Right renal pelvis (tissue), 4 donors: ENCODE measurements around the gene SIK3. TPM values are rescaled to one million over a fixed set of nuclear protein-coding genes. Genes with fewer than 3 reads are reported as not detected.
A peak's percentile ranks its signal among the peaks of the same experiment; 100 is the strongest.

Experiments used
- DNase-seq, 4 donors: peaks; one replicate each; pipeline ENCODE4 v3.0.0-alpha.2; 2013; ENCODE audit warnings: low read depth in 4 of 4, low spot score in 3 of 4, missing footprints in 1 of 4
- polyA plus RNA-seq, 4 donors: library from polyadenylated mRNA; unstranded; fragments of 120-200 nt; gene quantifications; one replicate each; pipeline ENCODE4 v1.2.1, GENCODE V29; 2013; ENCODE audit not compliant: insufficient read length in 4 of 4

SIK3 gene
- polyA plus RNA-seq, 4 donors, result 30.9 to 35.9 (median 34.4) TPM

- no peak for DNase-seq
Observed at GRCh38 chr11:117016747-117017146, 81.5 kb downstream of the SIK3 start.

GRCh38 chr11:117016246-117016645 lies 82.0 kb downstream of the SIK3 start:
- DNase-seq, result no peak

DNA sequence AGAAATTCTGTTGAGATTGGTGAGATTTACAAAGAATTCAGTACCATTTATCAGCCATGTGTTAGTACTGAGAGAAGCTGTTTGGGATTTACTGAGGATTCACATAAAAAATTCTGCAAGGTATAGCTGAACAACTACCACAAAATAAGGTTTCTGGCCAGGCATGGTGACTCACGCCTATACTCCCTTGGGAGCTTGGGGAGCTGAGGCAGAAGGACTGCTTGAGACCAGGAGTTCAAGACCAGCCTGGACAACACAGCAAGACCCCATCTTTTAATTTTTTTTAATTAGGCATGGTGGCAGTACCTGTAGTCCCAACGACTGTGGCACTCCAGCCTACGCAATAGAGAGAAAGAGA lies 86.7 kb downstream of the SIK3 start:
- DNase-seq, result no peak

DNA sequence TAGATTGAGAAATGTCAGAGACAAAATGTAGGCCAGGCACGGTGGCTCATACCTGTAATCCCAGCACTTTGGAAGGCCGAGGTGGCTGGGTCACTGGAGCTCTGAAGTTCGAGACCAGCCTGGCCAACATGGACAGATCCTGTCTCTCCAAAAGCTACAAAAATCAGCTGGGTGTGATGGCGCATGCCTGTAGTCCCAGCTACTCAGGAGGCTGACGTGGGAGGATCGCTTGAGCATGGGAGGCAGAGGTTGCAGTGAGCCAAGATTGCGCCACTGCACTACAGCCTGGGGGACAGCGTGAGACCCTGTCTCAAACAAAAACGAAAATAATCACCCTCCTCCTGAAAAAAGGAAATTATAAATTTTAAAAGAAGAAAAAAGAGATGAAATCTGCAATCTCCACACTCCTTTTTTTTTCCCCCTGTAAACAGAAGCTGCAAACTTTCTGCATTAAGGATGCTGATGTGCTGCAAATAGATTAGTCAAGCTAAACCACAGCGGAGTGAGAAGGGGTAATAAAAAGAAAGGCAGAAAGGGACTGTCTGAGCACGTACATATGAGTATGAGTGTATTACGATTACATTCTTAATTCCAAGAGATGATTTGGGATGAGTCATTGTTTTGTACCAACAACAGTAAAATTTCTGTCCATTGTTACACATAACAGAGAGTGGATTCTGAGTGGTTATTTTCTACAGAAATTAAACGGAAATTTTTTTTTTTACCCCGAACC lies 87.3 kb downstream of the SIK3 start:
- no peak for DNase-seq

- no peak for DNase-seq
Observed at GRCh38 chr11:117009905-117010605, 88.2 kb downstream of the SIK3 start.

GRCh38 chr11:117005758-117006157 lies 92.5 kb downstream of the SIK3 start:
- DNase-seq, result no peak

DNA sequence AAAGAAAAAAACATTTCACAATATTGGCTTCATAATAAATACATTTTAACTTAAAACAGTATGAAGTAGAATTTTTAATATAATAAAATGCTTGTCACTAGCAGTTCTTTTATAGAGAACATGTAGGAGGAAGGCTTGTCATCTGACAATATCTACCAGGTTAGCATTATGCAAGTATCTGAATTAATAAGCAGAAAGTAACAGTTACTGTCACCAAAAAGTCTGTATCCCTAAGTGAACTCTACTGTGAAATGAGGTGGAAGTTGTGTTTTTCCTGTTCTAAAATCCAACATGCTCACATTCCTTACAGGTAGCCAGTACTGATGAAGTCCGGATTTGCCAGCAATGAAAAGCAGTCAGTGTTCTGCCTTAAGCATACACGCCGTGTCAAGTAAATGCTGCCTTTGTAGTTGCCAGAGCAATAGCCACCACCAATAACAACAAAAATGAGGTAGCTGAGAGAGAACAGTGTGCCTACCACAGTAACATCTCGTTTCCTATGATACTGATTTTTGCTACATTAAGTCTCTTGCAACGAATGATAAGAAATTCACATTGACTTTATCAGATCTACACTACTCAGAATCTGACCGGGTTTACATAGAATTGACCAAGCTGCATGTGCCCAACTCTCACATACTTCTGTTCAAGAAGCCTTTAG lies 95.5 kb downstream of the SIK3 start:
- DNase-seq, result peak in 1 of 4 donors; percentile 22

DNA sequence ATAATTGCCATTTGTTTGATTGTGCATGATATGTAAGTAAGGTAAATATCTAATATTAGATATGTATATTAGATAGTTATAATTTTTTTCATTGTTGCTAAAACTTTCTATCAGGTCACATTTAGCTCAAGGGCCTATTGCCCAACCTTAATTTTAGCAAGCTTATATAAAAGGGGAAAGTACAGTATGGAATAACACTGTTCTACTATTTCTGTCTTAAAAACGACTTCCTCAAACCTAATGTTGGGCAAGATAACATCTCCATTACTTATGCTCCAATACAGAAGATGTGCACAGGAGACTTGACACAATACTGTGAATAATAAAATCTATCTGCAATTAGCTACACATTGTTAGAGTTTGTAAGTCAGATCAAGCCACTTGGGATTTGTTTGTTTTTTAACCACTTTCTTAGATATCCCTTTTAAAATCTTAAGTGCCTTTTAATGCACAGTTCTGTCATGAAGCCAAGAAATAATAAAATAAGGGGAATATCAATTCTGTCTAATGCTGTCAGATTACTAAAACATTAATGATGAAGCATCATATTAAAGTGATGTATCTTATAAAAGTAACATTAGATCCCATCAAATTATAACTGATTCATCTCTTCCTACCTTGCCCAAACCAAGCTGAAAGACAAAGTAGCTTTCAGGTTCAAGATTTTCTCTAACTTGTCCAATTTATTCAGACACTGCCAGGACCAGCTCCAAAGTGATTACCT lies 98.1 kb downstream of the SIK3 start:
- DNase-seq, result no peak

DNA sequence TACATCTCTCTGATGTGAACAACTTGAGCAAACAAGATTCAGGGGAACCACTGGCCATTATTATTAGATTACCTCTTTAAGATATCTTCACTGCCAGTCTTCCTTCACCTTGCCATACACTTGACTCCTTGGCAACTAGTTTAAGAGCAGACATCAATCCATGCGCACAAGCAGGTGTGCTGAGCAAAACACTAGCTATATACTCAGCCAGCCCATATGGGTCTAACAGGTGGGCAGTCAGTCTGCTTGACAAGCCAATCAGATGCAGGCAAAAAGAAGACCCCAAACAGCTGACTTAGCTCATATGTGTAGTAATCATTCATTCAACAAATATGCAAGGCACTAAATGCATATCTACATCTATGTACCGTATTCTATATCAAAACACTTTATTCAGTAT lies 101.2 kb downstream of the SIK3 start:
- DNase-seq, result no peak

DNA sequence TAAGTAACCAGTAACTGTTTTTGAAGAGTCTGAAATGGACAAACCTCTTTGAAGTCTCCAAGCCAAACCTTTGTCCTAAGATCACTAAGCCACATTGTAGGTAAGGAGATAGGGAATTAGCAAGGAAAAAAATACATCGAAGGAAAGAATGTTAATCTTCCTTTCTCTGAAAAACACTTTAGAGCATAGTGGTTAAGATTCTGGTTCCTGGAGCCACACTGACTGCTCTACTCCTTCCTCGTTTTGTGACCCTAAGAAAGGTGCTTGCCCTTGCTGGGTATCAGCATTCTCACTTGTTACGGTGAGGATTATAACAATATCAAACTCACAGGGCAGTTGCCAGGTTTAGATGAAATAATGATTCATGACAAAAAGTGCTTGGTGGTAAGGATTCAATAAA lies 104.0 kb downstream of the SIK3 start:
- DNase-seq, result no peak

DNA sequence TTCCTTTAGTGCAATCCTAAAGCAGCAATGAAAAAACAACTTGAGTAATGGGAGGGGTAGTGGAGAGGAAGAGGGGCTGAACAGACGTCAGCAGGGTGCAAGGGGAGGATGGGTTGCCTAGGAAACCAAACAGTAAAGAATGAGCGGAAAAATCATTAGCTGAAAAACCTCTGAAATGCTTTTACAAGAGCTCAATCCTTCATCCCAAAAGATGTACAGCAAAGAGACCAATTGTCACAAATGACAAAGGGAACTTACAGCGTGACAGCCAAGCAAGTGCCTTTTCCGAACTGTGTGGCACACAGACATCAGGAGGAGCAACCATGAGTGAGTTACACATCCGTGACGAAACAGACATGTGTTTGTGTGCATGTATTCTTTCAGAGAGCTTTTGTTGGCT lies 104.6 kb downstream of the SIK3 start:
- peak in 2 of 4 donors; percentile 39 to 42 for DNase-seq

GRCh38 chr11:116991491-116991890 lies 106.7 kb downstream of the SIK3 start:
- no peak for DNase-seq

DNA sequence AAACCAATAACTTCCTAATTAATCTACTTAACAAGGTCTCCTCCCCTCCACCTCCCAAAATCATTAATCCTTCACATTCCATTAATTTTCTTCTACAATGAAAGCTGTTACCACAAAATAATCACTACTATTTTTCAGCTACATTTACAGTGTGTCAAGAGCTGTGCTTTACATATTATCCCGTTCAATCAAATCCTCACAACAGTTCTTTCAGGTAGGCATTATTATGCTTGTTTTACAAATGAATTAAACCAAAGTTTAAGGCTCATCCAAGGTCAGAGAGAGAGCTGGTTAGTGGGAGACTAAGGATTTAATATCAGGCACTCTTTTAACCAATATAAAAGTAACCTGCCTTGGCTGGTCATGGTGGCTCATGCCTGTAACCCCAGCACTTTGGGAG lies 107.4 kb downstream of the SIK3 start:
- no peak for DNase-seq

- no peak for DNase-seq
Observed at GRCh38 chr11:116990061-116990473, 108.2 kb downstream of the SIK3 start.

DNA sequence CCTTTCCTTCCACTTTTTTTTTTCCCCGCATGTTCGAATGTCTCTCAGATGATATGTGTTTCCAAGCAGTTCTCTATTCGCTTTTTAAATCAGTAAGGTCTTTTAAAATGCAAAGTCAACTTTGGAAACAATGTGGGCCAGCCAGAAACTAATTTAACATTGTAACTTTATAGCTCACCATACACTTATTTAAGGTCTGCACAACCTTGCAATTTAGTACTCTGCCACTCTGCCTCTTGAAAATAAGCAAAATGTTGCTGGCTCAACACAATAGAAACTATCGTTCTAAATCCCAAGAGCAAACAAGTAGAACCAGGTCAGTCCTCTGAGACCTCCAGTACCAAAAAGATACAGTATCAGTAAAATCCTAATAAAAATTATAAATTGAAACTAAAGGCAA lies 109.0 kb downstream of the SIK3 start:
- no peak for DNase-seq

- DNase-seq, result no peak
Observed at GRCh38 chr11:116986521-116987105, 111.6 kb downstream of the SIK3 start.

GRCh38 chr11:116984589-116984988 lies 113.6 kb downstream of the SIK3 start:
- no peak for DNase-seq

- DNase-seq, result no peak
Observed at GRCh38 chr11:116984186-116984585, 114.0 kb downstream of the SIK3 start.

- DNase-seq, result no peak
Observed at GRCh38 chr11:116981266-116981885, 116.9 kb downstream of the SIK3 start.

- no peak for DNase-seq
Observed at GRCh38 chr11:116980136-116980793, 118.0 kb downstream of the SIK3 start.
